Mucosa of descending colon (tissue), 3 donors: ENCODE data around the gene KRT32. TPM values are rescaled to one million over a fixed set of nuclear protein-coding genes. Genes with fewer than 3 reads are reported as not detected.

Experiments used
- ATAC-seq: fragments of 200-7000 bp; cut with Tn5 transposase; one replicate; pipeline ENCODE4 v1.9.1; 2020; ENCODE audit warnings: mild to moderate bottlenecking, moderate library complexity
- DNase-seq, 3 donors: peaks; one replicate each; pipeline ENCODE4 v3.0.0-alpha.2; 2020
- H3K36me3 ChIP-seq: fragments of 200-600 bp; one replicate; pipeline ENCODE4 v1.8.0; 2021; ENCODE audit warnings: low read depth, mild to moderate bottlenecking
- H3K4me1 ChIP-seq: fragments of 200-600 bp; one replicate; pipeline ENCODE4 v1.8.0; 2021; ENCODE audit warnings: low read depth, mild to moderate bottlenecking
- H3K4me3 ChIP-seq: fragments of 200-600 bp; one replicate; pipeline ENCODE4 v1.8.0; 2021; ENCODE audit warnings: mild to moderate bottlenecking
- H3K9me3 ChIP-seq: fragments of 200-600 bp; one replicate; pipeline ENCODE4 v1.8.0; 2021; ENCODE audit warnings: mild to moderate bottlenecking
- CTCF ChIP-seq: fragments of 200-600 bp; IDR thresholded peaks from one replicate; pipeline ENCODE4 v1.8.0; 2022; ENCODE audit warnings: antibody characterized with exemption, mild to moderate bottlenecking
- intact Hi-C, 2 donors: fragments of 100-400 bp; cut with DNase I in 1 of 2; cut with micrococcal nuclease in 1 of 2; formaldehyde crosslinking; loops; one replicate each; pipeline versions ENCODE4 v1.11.0 to v1.11.1; 2022; cut with DNase I, micrococcal nuclease
- long read RNA-seq, 2 donors: library from polyadenylated mRNA; unstranded; transcript quantifications; one replicate each; pipeline ENCODE4 v2.0.0, GENCODE V29; 2019 to 2021
- total RNA-seq, 3 donors: library from RNA; stranded (reverse); fragmentation: NEBNext Ultra II Directional in 2 of 3; extraction: Animal tissue kit (Norgen Biotek cat#: 25700) in 2 of 3; gene quantifications; one replicate each; pipeline versions ENCODE4 v1.2.1 to v1.2.4, GENCODE V29; 2021 to 2023
- donor health status: DM: no; HTN: no; CAD: no; lungs with moderate emphysema.
- donor health status: DM: no; HTN: no; CAD: no.
- donor health status: DM: no; HTN: yes; CAD: no.

Gene KRT32
- total RNA-seq, result not detected
- long read RNA-seq, donor 1, result 0 reads
- long read RNA-seq, donor 2, result 0 reads

- DNase-seq, result no peak
- no peaks in the 10 kb centered on the region for H3K9me3 ChIP-seq
- no peak within 1 kb of the TSS for H3K4me3 ChIP-seq
- no peak for TF ChIP-seq CTCF
- intact Hi-C loops, result no loop called here
- H3K36me3 ChIP-seq, result no peaks in the 10 kb centered on the region
- no peaks in the 10 kb centered on the region for H3K4me1 ChIP-seq
- no peak for ATAC-seq
Observed at GRCh38 chr17:41466988-41467387, at the start of gene KRT32. KRT32 (minus strand) TSS chr17:41467386; CDS start chr17:41467325, 61 bp downstream.

GRCh38 chr17:41516830-41517283 is 49.7 kb upstream of the KRT32 start:
- Histone ChIP-seq H3K36me3 (no peaks in the 10 kb centered on the region), H3K4me3 (no peak overlapping the region), H3K4me1 (peaks cover 10% of the 10 kb centered on the region), H3K9me3 (no peaks in the 10 kb centered on the region)
- intact Hi-C loops, result no loop called here
- TF ChIP-seq CTCF, result no peak
- ATAC-seq, result no peak
- DNase-seq, result no peak

GRCh38 chr17:41516147-41516829 is 49.1 kb upstream of the KRT32 start:
- Histone ChIP-seq H3K9me3 (no peaks in the 10 kb centered on the region), H3K36me3 (no peaks in the 10 kb centered on the region), H3K4me3 (no peak overlapping the region), H3K4me1 (peaks cover 9% of the 10 kb centered on the region)
- no peak for TF ChIP-seq CTCF
- intact Hi-C loops, result no loop called here
- DNase-seq, result no peak
- ATAC-seq, result no peak

- H3K36me3 ChIP-seq, result no peaks in the 10 kb centered on the region
- no peaks in the 10 kb centered on the region for H3K9me3 ChIP-seq
- intact Hi-C loops, result no loop called here
- no peak for TF ChIP-seq CTCF
- DNase-seq, result no peak
- no peak overlapping the region for H3K4me3 ChIP-seq
- peaks cover 14% of the 10 kb centered on the region for H3K4me1 ChIP-seq
- ATAC-seq, result no peak
Observed at GRCh38 chr17:41513168-41513547, 46.0 kb upstream of the KRT32 start.

GRCh38 chr17:41512546-41513167 is 45.5 kb upstream of the KRT32 start:
- TF ChIP-seq CTCF, result no peak
- H3K4me1 ChIP-seq, result peaks cover 14% of the 10 kb centered on the region
- ATAC-seq (no peak), DNase-seq (no peak)
- H3K9me3 ChIP-seq, result no peaks in the 10 kb centered on the region
- no peak overlapping the region for H3K4me3 ChIP-seq
- H3K36me3 ChIP-seq, result no peaks in the 10 kb centered on the region
- intact Hi-C loops, result no loop called here
